HG02884 (cell line): ENCODE data around the gene STRAP.

Experiments used
- ATAC-seq: cut with Tn5 transposase; IDR thresholded peaks from one replicate; pipeline ENCODE4 v1.9.1; 2021; ENCODE audit warnings: mild to moderate bottlenecking, moderate library complexity; ENCODE audit not compliant: unreplicated experiment

STRAP gene, protein sequence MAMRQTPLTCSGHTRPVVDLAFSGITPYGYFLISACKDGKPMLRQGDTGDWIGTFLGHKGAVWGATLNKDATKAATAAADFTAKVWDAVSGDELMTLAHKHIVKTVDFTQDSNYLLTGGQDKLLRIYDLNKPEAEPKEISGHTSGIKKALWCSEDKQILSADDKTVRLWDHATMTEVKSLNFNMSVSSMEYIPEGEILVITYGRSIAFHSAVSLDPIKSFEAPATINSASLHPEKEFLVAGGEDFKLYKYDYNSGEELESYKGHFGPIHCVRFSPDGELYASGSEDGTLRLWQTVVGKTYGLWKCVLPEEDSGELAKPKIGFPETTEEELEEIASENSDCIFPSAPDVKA

DNA sequence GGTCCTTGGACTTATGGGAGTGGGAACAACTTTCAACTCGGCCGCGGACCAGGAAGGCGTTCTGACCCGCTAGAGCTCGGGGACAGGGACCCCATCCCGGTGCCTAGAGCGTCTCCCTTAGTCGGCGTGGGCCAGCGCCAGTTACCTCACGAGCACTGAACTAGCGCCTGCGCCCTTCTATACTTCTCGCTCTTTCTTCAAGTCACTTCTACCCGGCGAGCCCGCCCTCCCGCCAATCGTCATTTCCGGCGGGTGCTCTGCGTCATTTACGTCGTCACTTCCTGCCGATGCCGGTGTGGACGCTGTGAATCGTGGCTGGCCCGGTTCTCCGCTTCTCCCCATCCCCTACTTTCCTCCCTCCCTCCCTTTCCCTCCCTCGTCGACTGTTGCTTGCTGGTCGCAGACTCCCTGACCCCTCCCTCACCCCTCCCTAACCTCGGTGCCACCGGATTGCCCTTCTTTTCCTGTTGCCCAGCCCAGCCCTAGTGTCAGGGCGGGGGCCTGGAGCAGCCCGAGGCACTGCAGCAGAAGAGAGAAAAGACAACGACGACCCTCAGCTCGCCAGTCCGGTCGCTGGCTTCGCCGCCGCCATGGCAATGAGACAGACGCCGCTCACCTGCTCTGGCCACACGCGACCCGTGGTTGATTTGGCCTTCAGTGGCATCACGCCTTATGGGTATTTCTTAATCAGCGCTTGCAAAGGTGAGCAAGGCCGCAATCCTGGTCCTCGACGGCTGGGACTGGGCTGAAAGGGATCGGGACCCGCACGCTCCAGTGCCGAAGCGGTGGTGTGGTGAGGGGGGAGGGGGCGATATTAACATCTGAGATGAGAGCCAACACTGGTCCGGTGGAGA, at the start of gene STRAP:
STRAP (plus strand) TSS at position 270 of the 854 bp plus-strand sequence; CDS start at position 591, 321 bp downstream.
- peak; percentile 94 for ATAC-seq

DNA sequence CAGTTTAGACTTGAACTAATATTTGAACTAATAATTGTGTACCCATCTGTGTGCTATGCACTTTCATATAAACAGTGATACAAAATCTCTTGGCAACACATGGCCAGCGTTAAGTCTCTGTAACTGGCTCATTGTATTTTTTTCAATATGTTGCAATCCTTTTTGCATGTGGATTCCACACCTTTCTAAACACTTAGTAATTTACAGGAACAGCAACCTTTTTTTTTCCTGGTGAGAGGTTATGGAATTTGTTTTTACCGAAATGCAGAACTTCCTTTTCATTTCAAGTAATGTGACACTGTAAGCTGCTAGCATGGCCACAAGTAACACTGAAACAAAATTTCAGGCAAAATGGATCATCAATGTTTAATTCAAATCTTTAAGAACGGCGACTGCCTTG, 47.6 kb upstream of the STRAP start:
- no peak for ATAC-seq

DNA sequence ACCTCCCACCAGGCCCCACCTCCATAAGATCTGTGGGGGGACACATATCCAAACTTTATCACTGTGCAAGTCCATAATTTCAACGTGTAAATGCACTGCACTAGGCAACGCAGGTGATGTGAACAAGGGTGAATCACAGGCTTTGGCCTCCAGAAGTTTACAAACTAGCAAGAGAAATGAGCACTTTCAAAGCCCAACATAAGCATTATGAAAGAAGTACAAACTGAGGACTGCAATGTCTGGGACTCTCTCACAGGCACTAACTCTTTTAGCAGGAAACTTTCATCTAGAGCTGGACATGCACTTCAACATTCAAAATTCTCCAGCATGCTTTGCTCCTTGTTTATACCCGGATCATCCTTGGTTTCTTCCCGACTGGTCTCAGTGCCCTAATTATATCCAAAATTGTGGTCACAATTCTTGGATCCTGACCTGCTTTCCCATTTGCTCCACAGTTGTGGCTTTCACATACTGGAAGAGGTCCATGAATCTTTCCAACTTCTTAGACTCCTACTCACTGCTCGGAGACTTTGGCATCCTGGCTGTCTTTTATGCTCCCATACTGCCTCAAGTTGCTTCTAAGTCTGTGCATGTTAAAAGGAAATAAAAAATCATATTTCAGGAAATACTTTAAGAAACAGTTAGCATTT, 44.9 kb upstream of the STRAP start:
- ATAC-seq = no peak

DNA sequence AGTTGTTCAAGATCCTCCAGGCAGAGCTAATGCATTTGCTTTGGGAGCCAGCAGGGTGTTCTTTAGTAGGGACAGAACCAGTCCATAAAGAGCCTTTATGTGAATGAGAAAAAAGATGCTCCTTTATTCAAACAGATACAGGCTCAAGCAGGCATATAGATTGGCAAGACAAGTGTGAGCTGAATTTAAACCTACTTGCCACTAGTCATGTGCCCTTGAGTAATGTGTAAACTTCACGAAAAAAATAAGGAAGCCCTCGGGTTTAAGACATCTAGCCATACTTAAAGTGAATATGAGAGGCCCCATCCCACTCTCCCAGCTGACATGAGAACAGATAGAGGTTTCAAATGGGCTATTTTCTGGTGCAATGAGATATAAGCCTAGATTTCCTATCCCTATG, 43.1 kb upstream of the STRAP start:
- no peak for ATAC-seq

DNA sequence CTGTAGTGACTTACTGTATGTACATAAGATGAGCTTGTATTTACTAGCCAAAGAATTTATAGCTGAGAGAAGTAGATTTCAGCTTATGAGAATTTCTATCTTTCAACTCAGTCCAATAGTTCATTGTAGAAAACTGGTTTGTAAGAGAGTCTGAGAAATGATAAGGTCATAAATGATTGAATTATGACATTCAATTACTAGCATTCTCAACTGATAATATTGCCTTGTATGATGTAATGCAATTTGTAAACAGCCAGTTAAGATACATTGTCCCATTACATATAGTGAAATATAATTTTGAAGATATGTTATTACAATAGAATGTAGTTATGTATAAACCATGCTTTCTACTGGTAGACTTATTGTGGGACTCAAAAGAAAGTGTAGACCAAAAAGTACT, 42.5 kb upstream of the STRAP start:
- ATAC-seq = no peak

DNA sequence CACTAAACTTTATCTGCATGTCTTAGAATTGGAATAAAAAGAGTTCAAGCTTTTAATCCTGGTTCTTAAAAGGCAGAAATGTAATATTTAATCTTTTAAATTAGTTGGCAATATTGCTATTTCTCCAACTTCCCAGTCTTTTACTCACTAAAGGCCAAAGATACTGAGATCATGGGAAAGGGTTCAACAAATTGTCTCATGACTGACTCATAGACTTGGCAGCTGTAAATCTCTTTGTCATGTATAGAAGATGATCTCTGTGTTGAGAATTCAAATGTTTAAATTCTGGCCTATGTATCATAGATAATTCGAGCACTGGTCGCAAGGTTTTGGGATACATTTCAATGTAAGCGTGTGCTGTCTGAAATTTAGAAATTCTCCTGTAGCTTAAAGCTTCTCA, 40.1 kb upstream of the STRAP start:
- no peak for ATAC-seq

DNA sequence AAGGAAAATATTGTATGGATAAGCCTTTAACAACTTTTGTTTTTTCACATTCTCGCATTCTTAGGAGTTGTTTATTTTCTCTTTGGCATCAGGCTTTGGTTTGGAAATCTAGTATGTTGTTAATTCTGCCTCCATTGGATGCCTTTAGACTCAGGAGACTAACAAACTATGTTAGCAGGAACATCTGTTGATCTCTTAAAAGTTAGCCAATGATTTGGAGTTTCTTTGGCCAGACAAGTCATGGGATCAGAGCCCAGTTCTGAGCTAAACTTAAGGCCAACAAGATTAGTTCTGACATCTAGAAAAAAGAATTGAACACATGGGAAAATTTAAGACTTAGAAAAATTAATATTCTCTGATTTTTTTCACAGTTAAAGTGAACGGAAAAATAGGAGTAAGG, 35.3 kb upstream of the STRAP start:
- no peak for ATAC-seq

DNA sequence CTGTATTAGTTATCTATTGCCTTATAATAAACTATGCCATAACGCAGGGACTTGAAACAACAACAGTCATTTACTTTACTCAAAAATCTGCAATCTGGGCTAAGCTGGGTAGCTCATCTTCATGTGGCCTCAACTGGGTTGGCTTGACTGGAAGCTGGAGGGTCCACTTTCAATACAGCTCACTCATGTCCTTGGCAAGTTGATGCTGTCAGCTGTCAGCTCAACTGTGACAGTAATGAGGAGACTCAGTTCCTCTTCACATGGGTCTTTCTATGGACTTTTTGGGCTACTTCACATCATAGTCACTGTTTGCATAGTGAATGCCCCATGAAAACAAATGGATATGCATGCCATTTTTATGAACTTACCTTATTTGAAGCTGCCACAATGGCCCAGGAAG, 33.6 kb upstream of the STRAP start:
- ATAC-seq = no peak

DNA sequence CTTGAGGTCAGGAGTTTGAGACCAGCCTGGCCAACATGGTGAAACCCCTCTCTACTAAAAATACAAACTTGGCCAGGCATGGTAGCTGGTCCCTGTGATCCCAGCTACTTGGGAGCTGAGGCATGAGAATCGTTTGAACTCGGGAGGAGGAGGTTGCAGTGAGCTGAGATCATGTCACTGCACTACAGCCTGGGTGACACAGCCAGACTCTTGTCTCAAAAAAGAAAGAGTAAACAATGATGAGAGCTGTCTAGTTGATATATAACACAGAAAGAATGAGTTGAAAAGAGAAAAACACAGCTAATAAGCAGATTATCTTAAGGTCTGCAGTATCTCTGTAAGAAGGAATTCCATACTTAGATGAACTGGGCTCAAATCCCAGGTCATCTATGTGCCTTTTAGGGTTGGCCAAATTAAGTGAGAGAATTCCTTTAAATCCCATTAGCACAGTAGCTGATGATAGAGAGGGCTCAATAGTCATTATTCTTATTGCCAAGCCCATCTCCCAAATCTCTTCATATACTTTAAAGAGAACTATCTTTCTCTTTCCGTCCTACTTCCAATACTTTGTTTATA, 31.1 kb upstream of the STRAP start:
- ATAC-seq = no peak

DNA sequence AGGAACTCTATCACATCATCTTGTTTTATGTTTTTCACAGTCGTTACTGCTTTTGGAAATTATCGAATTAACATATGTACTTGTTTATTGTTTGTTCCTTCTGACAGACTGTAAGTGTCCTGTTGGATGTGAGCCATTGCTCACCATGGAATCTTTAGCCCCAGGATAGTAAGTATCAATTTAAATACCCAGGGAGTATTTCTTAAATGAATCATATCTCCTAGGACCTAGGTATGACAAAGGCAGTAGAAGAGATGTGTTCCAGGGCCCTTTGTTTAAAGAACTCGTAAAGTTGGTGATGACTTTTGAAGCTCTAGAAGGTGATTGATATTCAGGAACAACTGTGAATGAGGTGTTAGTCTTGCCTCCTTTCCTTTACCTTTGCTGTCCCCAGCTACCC, 30.3 kb upstream of the STRAP start:
- ATAC-seq = no peak

DNA sequence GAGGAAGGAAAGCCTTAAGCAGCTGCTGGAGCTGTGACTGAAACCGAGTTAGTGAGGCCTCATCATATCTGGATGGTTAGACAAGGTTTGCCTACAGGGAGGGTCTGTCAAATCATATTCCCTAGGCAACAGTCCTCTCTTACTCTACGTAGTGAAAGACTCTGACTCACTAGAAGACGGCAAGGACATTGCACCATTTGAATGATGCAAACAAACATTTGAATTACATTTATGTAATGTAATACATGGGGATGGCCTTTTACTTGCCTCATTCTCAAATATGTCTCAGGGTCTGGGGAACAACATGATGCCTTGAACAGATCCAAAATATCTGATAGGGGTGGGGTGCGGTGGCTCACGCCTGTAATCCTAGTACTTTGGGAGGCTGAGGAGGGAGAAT, 29.8 kb upstream of the STRAP start:
- ATAC-seq = no peak

DNA sequence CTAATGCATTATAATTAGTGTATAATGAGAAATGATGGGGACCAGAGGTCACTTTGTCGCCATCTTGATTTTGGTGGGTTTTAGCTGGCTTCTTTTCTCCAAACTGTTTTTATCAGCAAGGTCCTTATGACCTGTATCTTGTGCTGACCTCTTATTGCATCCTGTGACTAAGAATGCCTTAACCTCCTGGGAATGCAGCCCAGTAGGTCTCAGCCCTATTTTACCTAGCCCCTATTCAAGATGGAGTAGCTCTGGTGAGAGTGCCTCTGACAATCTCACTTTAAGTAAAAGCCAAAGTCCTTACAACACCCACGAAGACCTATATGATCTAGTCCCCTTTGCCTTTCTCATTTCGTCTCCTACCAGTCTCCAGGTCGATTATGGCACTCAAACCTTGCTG, 28.3 kb upstream of the STRAP start:
- ATAC-seq = no peak

DNA sequence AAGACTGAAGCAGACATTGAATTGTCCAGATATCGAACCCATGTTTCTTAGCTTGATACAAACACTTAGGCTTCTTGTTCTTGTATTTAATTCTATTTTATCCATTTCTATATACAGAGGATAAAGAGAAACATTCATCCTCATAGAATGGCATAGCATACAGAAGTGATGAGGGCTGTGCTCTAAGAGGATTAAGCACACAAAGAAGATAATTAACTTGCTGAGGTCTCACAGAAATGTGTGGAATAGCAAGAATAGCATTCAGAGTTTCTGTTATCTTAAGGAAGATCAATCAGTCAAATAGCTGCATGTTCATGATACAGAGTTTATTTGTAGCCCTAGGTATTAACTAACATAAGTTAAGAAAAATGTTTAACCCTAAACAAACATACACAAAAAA, 27.3 kb upstream of the STRAP start:
- no peak for ATAC-seq

DNA sequence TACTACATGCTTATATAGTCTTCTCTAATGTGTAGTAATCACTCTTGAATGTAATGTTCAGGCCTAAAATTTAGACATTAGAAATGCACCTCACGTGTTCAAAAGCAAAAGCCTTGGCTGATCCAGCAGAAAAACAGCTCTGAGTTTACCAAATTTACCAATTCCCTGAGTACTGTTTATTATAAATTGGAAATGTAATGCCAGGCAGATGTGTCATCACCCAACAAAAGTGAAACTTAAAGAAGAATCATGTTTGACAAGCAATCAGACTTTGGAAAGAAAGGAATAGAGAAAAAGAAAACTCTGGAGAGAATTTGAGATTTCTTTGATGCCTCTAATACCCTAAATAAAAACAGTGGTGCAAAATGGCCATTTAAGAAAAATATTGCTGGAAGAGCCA, 26.5 kb upstream of the STRAP start:
- ATAC-seq = no peak

DNA sequence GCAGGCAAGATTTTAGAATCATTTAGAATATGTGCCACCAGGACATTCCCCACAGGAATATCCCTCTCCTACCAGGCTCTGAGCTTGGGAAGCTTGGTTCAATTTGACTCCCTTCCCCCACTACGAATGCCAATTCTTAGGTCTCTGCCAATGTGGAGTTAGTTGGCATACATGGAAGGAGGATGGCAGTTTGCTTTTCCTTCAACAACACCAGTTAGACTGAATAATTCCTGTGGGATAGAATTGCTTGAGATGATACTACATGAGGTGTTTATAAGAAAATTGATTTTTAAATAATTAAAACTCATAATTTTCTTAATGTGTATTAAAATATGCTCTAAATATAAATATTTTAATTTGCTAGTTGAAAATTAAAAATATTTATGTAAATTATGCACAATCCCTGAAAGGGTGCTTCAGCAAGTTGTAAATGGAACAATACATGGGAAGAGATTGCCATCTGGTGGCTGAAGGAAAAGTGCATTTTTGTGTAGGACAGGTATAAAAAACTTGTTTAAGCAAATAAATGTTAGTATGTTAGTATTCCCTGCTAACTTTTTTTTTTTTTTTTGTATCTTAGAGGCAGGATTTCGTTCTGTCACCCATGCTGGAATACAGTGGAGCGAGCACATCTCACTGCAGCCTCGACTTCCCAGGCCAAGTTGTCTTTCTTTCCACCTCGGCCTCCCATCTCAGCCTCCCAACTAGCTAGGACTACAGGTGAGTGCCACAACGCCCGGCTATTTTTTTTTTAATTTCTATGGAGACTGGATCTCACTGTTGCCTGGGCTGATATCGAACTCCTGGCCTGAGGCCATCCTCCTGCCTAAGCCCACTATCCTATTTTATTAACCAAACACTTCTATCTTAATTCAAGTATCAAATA, 25.8 kb upstream of the STRAP start:
- peak; percentile 53 for ATAC-seq

DNA sequence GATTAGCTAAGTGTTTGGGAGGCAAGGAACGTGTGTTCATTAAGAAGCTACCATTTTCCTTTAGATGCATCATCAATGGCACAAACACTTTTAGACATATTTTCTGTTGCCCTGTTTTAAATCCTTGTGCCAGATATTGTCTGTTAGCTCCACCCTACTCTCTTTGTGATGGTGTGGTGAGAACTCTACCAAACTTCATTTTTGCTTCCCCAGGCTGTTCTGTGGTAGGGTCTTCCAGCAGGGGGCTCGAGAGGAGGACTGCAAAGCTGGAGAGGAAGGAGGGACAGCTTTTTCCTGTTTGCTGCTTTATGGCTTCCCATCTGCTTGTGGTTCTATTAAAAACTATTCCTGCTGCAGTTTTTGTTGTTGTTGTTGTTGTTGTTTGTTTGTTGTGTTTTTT, 23.8 kb upstream of the STRAP start:
- ATAC-seq = no peak

DNA sequence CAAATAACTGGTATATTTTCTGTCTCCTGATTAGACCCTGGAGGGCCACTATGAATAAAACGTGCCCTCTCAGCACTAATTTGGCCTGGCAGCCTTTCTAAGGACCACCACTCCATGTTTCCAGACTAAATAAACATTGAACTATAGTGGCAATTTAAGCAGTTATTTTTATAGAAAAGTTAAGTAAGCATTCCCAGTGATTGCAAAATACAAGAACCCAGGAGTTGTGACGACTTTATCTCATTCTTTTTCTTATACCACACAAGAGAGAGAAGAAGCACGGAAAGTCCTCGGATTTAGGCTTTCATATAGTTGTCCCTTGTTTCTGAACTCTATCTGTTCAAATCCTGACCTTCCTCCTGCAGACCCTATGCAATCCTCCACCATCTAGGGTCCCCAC, 23.1 kb upstream of the STRAP start:
- ATAC-seq = no peak

DNA sequence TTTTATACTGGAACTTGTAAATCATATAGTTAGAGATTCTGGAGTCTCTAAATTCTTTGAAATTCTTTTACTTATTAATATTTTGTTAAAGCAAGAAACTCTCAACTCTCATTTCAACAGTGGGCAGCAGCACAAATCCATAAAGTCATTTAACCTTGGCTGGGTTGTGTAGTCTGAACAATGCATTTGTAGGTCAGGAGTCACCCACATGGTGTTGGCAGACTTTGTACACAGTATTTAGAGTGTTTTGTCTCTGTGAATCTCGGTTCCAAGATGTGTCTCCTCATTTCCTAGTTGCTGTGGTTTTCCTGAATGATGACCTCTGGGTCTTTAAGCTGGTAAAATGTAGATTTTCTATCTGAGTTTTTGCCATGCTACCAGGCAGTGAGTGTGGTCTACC, 20.8 kb upstream of the STRAP start:
- no peak for ATAC-seq

DNA sequence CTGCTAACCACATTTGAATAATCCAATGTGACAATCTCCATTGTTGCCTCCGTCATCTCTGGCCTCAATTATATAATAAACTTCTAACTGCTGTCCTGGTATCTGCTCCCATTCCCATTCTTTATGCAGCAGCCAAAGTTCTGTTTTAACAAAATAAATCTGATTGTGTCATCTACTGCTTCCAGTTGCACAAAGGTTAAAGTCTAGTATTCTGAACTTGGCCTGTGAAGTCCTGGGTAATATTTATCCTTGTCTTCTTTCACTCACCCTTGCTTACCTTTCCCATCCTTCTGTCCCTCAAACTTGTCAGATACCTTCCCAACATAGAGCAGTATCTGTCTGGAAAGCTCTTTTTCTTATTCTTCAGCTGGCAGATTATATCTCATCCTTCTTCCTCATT, 19.3 kb upstream of the STRAP start:
- ATAC-seq = no peak

DNA sequence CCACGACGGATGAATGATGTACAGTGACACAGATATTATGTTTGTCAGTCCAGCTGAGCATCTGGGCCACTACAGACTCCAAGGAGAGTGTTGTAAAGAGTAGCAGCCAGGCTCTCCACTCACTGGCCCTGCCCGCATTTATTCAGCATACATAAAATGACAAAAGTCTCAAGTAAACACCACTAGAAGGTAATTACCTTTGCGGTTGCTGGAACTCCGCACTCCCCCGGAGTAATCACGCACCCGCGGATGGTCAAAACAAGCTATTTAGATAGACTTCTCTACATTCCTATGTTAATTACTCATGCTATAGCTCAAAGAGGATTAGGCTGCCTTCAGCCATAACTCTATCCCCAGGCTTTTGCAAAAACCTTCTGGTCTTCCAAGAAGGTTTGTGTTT, 18.8 kb upstream of the STRAP start:
- ATAC-seq = no peak

DNA sequence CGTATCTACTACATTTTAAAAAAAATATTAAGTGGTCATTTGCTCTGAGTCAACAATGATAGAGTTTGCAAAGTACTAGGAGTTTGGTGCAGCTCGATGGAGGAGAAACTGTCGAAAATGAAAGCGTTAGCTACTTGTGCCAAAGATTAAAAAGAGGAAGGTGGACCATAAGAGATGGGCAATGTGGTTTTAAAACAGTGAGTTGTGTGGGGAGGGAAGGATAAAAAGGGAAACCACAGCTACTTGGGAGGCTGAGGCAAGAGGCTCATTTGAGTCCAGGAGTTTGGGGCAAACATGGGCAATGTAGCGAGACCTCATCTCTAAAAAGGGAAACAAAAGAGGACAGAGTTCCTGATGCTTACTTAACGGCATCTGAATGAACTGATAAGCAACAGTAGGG, 18.2 kb upstream of the STRAP start:
- ATAC-seq = peak; percentile 93
